Measurements from ENCODE around the gene ATF7IP. TPM values are rescaled to one million over a fixed set of nuclear protein-coding genes. Genes with fewer than 3 reads are reported as not detected.

The ATF7IP gene
- total RNA-seq, 2 experiments from 2014 or later: 101 to 107 TPM

DNA sequence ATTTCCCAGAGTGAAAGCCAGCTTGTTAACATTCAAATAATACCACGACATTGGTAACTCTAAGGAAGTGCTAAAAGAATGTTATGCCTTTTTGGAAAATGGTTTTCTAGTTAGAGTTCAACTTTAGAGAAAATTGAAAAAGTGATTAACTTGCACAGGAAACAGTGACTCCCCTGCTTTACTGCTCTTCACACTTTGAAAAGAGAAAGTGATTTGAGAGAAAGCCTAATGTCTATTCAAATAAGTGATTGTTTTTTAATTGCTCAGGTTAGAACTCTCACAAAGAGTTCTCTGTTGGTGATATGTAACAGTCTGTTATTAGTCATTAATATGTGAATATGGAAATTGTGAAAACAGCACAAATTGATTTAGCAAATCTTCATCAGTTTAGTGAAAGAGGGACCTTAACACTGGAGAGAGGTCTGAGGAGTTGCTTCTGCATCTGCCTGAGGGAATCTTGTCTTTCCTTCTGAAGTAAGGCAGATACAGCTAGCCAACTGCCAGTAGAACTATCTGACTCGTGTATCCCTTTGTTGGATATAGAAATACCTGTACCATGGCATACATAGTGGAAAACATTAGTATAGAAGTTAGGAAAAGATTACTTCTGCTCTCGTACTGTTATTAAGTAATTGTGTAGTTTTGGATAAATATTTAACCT is 25.5 kb downstream of the ATF7IP start:
- ATAC-seq (peak; percentile 11), DNase-seq (no peak)
- H3K4me3 Mint-ChIP-seq: peak overlapping the region; percentile 69
- no peaks in the 10 kb centered on the region for H3K9me3 Mint-ChIP-seq
- intact Hi-C loops (cut with micrococcal nuclease): loop anchor here (5.0 to 10.0 kb wide), 2 partner anchors 381 to 564 kb away; a partner anchor contains a TSS
- TF ChIP-seq, protein P1, sequence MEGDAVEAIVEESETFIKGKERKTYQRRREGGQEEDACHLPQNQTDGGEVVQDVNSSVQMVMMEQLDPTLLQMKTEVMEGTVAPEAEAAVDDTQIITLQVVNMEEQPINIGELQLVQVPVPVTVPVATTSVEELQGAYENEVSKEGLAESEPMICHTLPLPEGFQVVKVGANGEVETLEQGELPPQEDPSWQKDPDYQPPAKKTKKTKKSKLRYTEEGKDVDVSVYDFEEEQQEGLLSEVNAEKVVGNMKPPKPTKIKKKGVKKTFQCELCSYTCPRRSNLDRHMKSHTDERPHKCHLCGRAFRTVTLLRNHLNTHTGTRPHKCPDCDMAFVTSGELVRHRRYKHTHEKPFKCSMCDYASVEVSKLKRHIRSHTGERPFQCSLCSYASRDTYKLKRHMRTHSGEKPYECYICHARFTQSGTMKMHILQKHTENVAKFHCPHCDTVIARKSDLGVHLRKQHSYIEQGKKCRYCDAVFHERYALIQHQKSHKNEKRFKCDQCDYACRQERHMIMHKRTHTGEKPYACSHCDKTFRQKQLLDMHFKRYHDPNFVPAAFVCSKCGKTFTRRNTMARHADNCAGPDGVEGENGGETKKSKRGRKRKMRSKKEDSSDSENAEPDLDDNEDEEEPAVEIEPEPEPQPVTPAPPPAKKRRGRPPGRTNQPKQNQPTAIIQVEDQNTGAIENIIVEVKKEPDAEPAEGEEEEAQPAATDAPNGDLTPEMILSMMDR (IDR thresholded peaks at IDR 0.05): no peak
- peaks cover 68% of the 10 kb centered on the region for H3K4me1 Mint-ChIP-seq (ENCODE audit: low read depth)
- peak overlapping the region; percentile 96 for H3K27ac Mint-ChIP-seq
- peaks cover 56% of the 10 kb centered on the region for H3K36me3 Mint-ChIP-seq (ENCODE audit: low read depth)
- ChIA-PET POLR2A (interaction anchor here (0.6 to 1.5 kb wide), 4 partner anchors 20 to 135 kb away, joined by 3 to 6 read pairs (median 3); partner anchors contain the start of gene ATF7IP), CTCF (interaction anchor here (0.9 to 1.7 kb wide), 3 partner anchors 24 to 26 kb away, joined by 3 to 4 read pairs (median 4); partner anchors contain the start of gene ATF7IP)
- H3K27me3 Mint-ChIP-seq: no peaks in the 10 kb centered on the region

DNA sequence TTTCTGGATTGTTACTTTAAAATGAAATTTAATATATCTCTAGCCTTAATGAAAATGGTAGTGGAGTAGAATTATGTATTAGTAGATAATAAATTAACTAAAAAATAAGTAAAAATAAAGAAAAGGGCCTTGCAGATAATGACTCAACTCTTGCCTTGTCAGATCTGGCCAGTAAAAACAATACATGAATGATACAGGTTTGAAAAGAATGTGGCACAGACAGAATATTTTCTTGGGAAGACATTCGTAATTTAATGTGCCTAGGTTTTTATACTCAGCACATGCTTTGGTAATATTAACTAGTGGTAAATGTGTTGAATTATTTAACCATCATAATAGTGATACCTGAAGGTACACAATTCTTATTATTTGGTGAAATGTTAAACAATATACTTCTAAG is 28.3 kb downstream of the ATF7IP start:
- Mint-ChIP-seq H3K4me1 (ENCODE audit: low read depth) (peaks cover 78% of the 10 kb centered on the region), H3K36me3 (ENCODE audit: low read depth) (peaks cover 64% of the 10 kb centered on the region), H3K4me3 (peak overlapping the region; percentile 56), H3K27ac (peak overlapping the region; percentile 99), H3K9me3 (peaks cover 6% of the 10 kb centered on the region), H3K27me3 (no peaks in the 10 kb centered on the region)
- ChIA-PET CTCF (interaction anchor here (1.1 to 3.1 kb wide), 8 partner anchors 9 to 156 kb away, joined by 3 to 28 read pairs (median 5); partner anchors contain the start of gene ATF7IP), POLR2A (interaction anchor here (0.6 to 1.7 kb wide), 6 partner anchors 9 to 136 kb away, joined by 4 to 16 read pairs (median 4); no protein-coding TSS in a partner anchor)
- no peak for ATAC-seq
- TF ChIP-seq, protein P1 (IDR thresholded peaks at IDR 0.05): no peak
- intact Hi-C loops (cut with micrococcal nuclease): loop anchor here (1.0 to 10.0 kb wide), 4 partner anchors 8 to 561 kb away; partner anchors contain the start of gene ATF7IP
- DNase-seq: no peak

DNA sequence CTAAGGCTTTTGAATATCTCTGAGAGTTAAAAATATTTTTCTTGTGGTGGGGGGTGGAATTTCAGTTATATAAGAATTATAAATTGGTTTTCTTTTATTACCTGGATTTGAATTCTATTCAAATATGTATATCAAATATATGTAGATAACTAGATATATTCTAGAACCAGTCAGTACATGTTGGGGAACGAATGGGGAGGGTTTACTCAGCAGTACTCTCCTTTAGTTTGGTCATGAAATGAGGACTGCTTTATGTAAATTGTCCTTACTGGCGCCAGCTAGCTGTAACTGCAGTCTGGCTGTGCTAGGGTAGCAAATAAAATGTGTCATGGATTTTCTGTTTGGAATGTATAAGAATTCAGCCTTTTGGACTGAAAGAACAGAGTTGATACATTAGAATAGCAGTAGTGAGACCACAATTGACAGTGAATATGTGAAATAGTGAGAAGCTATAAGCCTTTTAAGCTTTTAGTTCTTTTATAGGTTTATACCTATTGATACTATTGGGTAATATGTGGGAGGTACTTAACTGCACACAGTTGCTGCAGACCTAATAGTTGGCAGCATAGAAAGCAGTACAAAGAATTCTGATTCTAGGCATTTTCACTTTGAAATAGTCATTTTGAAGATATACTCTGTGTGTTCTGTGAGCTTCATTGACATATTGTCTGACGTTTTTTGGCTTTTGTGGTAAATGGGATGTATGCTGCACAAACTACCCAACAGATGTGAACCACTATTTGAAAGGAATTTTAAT is 29.0 kb downstream of the ATF7IP start:
- peaks cover 78% of the 10 kb centered on the region for H3K4me1 Mint-ChIP-seq (ENCODE audit: low read depth)
- H3K4me3 Mint-ChIP-seq: peak overlapping the region; percentile 85
- H3K27me3 Mint-ChIP-seq: no peaks in the 10 kb centered on the region
- ChIA-PET POLR2A (interaction anchor here (0.6 to 2.4 kb wide), 11 partner anchors 9 to 1676 kb away, joined by 3 to 16 read pairs (median 4); partner anchors contain the start of gene ATF7IP), CTCF (interaction anchor here (0.8 to 3.1 kb wide), 11 partner anchors 10 to 156 kb away, joined by 3 to 28 read pairs (median 5); partner anchors contain the start of gene ATF7IP)
- peaks cover 61% of the 10 kb centered on the region for H3K36me3 Mint-ChIP-seq (ENCODE audit: low read depth)
- peaks cover 6% of the 10 kb centered on the region for H3K9me3 Mint-ChIP-seq
- TF ChIP-seq, protein P1 (IDR thresholded peaks at IDR 0.05): no peak
- peak overlapping the region; percentile 99 for H3K27ac Mint-ChIP-seq
- peak; percentile 75 for ATAC-seq
- DNase-seq: peak; percentile 66
- intact Hi-C loops (cut with micrococcal nuclease): loop anchor here (1.0 to 10.0 kb wide), 4 partner anchors 9 to 560 kb away; partner anchors contain the start of gene ATF7IP

DNA sequence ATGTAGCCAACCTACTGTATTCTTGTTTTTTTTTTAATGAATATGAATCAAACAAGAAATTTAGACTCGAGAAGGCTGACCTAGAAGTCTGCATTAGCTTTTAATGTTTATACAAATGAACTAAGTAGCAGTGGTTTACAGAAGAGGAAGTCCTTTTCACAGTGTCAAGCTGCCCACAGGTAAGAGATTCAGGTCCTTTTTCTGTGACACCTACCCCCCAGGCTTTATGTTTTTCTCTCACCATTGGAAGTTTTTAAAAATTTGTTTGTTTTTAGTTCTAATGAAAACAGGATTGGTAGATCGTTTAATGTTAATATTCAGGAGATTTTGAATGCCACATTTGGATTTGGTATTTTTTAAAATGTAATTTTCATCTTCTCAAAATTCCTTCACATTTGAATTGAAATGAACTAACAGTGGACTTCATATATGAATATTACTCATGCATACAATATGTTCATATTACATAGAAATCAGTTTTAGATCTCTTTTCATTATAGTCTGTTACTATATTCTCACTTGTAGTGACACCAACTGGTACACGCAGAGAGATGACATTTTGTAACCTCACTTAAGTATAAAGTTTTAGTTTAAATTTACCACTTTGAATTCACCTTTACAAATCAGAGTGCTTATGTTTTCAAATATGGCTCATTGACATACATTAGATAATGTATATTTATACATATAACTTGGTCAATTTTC is 29.7 kb downstream of the ATF7IP start:
- Mint-ChIP-seq H3K27ac (peak overlapping the region; percentile 99), H3K27me3 (no peaks in the 10 kb centered on the region), H3K36me3 (ENCODE audit: low read depth) (peaks cover 59% of the 10 kb centered on the region), H3K4me1 (ENCODE audit: low read depth) (peaks cover 79% of the 10 kb centered on the region), H3K4me3 (peak overlapping the region; percentile 85), H3K9me3 (peaks cover 6% of the 10 kb centered on the region)
- ATAC-seq (peak; percentile 31), DNase-seq (no peak)
- intact Hi-C loops (cut with micrococcal nuclease): loop anchor here (2.0 to 10.0 kb wide), 2 partner anchors 30 to 560 kb away; partner anchors contain the start of gene ATF7IP
- CTCF ChIA-PET: interaction anchor here (0.8 to 3.1 kb wide), 13 partner anchors 11 to 157 kb away, joined by 3 to 28 read pairs (median 5); partner anchors contain the start of gene ATF7IP
- TF ChIP-seq, protein P1 (IDR thresholded peaks at IDR 0.05): peak; percentile 17
- POLR2A ChIA-PET: interaction anchor here (0.6 to 2.4 kb wide), 12 partner anchors 11 to 1677 kb away, joined by 3 to 16 read pairs (median 4); partner anchors contain the start of gene ATF7IP
